B cell (primary cell): ENCODE data around the gene LIPH.

Experiments used
- EZH2 ChIP-seq: IDR thresholded peaks from 2 replicates; pipeline ENCODE4 v1.6.1; 2012; ENCODE audit warnings: borderline replicate concordance, low read depth, mild to moderate bottlenecking, moderate library complexity, low read length; ENCODE audit not compliant: insufficient read depth, poor library complexity, severe bottlenecking
- TF ChIP-seq, protein P1 (sequence below): fragments of 200-600 bp; IDR thresholded peaks from one replicate; pipeline ENCODE4 v1.8.0; 2022; ENCODE audit warnings: antibody characterized with exemption, mild to moderate bottlenecking

DNA sequence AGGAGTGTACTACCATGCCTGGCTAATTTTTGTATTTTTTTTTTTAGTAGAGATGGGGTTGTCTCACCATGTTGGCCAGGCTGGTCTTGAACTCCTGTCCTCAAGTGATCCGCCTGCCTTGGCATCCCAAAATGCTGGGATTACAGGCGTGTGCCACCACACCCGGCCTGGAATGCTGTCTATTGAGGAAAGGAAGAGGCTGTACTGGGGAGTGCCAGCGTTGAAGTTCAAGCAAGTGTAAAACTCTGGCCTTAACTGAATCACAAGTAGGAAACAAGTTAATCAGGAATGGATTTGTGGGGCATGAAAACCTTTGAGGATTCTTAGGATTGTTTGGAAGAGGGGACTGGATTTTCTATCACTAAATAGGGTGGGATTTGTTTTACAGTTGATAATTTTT, 32.3 kb upstream of the LIPH start:
- TF ChIP-seq, protein P1, sequence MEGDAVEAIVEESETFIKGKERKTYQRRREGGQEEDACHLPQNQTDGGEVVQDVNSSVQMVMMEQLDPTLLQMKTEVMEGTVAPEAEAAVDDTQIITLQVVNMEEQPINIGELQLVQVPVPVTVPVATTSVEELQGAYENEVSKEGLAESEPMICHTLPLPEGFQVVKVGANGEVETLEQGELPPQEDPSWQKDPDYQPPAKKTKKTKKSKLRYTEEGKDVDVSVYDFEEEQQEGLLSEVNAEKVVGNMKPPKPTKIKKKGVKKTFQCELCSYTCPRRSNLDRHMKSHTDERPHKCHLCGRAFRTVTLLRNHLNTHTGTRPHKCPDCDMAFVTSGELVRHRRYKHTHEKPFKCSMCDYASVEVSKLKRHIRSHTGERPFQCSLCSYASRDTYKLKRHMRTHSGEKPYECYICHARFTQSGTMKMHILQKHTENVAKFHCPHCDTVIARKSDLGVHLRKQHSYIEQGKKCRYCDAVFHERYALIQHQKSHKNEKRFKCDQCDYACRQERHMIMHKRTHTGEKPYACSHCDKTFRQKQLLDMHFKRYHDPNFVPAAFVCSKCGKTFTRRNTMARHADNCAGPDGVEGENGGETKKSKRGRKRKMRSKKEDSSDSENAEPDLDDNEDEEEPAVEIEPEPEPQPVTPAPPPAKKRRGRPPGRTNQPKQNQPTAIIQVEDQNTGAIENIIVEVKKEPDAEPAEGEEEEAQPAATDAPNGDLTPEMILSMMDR = no peak
- TF ChIP-seq EZH2 = no peak
